Neural cell (in vitro differentiated cells): ENCODE results near the gene HLA-F.

Experiments used
- CTCF ChIP-seq: fragments of 450-650 bp; IDR thresholded peaks from 2 replicates; pipeline ENCODE4 v1.5.1; 2014; ENCODE audit warnings: antibody characterized with exemption, mild to moderate bottlenecking, moderate library complexity; ENCODE audit not compliant: poor library complexity, severe bottlenecking
- EZH2 ChIP-seq: fragments of 200-600, 300-800 bp; shearing (Covaris generic), sonication (generic); IDR thresholded peaks from 2 replicates; pipeline ENCODE4 v1.6.1; 2014; ENCODE audit warnings: antibody characterized with exemption, low read length, borderline replicate concordance, mild to moderate bottlenecking; ENCODE audit not compliant: insufficient read depth, poor library complexity, severe bottlenecking
- POLR2AphosphoS5 ChIP-seq: IDR thresholded peaks from 2 replicates; pipeline ENCODE4 v1.6.1; 2012
- RAD21 ChIP-seq: fragments of 450-650 bp; conservative IDR thresholded peaks from 2 replicates; pipeline ENCODE4 v1.6.1; 2014; ENCODE audit warnings: antibody characterized with exemption, mild to moderate bottlenecking, moderate library complexity
- REST ChIP-seq: IDR thresholded peaks from 2 replicates; pipeline ENCODE4 v1.6.1; 2012; ENCODE audit warnings: borderline replicate concordance
- TAF1 ChIP-seq: IDR thresholded peaks from 2 replicates; pipeline ENCODE4 v1.6.1; 2012; ENCODE audit warnings: low read depth

GRCh38 chr6:29770306-29770705 lies 47.1 kb downstream of the HLA-F start:
- TF ChIP-seq CTCF: no peak
- TF ChIP-seq TAF1: no peak
- no peak for TF ChIP-seq POLR2AphosphoS5
- no peak for TF ChIP-seq RAD21
- TF ChIP-seq EZH2: no peak
- TF ChIP-seq REST: no peak
